Fibroblast of mammary gland (primary cell): Measurements from ENCODE around the gene AFF3.
"Not testable (repeated sequence)": the region's sequence is repeated elsewhere in the genome, so short reads cannot be mapped to it uniquely, and the experiment has no call there.

ENCODE experiments used
- DNase-seq: peaks from one replicate; pipeline ENCODE4 v3.0.0-alpha.2; 2010; ENCODE audit warnings: low read depth
- H3K4me3 ChIP-seq: 2 replicates; pipeline ENCODE4 v1.5.1; 2011; ENCODE audit warnings: low read depth, mild to moderate bottlenecking, low read length, moderate library complexity; ENCODE audit not compliant: control insufficient read depth
- TF ChIP-seq, protein P1 (sequence below): conservative IDR thresholded peaks from 2 replicates; pipeline ENCODE4 v1.5.1; 2011; ENCODE audit warnings: low read depth, low read length, inconsistent platforms; ENCODE audit not compliant: control insufficient read depth, insufficient read depth

Gene AFF3

DNA sequence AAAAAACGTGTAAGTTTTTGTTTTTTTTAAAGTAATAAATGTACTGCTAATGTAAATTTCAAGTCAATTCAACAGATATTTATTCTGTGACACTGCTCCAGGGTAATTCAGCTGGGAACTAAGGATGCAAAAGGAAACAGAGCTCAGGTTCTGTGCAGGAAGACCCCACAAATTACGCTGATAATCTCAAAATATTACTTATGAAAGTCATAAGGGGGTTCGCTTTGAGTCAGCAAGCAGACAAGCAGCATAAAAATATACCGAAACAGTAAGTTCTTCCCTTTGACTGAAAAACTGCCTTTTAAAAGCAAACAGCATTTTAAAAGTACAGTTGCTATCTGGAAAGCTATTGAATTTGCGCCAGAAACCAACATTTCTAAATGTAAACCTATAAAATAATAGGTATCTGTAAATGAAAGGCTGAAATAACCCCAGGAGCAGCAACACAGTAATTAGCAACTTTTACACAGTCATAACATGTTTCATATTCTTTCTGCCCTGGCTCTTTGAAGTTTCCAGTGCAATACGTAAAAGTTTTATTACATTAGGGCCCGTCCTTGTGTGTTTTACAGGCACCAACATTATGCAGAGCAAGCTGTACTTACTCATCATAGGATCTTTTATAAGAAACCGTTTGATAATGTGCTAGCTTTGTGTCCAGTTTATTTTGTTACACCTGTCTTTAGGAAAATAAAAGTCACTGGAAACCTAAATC lies 39.8 kb downstream of the AFF3 start:
- DNase-seq, H3K4me3 ChIP-seq: not testable (repeated sequence)

DNA sequence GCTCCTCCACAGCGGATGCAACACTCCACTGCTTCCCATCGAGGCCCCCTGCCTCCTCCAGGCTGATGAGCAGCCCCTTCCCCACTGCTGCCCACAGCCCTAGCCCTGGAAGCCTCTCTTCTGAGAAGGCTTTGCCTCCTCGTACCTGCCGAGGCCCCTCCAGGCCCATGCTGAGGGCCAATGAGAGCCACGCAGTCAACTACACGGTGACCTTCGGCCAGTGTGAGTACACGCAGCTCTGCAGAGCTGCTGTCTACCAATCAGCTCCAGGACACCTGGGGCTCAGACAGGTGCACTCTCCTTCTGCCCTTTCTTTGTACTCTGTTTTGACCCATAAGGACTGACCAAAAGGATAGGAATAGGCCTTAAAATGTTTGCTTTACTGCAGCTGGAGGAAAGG lies 43.5 kb downstream of the AFF3 start:
- H3K4me3 ChIP-seq = not testable (repeated sequence)

DNA sequence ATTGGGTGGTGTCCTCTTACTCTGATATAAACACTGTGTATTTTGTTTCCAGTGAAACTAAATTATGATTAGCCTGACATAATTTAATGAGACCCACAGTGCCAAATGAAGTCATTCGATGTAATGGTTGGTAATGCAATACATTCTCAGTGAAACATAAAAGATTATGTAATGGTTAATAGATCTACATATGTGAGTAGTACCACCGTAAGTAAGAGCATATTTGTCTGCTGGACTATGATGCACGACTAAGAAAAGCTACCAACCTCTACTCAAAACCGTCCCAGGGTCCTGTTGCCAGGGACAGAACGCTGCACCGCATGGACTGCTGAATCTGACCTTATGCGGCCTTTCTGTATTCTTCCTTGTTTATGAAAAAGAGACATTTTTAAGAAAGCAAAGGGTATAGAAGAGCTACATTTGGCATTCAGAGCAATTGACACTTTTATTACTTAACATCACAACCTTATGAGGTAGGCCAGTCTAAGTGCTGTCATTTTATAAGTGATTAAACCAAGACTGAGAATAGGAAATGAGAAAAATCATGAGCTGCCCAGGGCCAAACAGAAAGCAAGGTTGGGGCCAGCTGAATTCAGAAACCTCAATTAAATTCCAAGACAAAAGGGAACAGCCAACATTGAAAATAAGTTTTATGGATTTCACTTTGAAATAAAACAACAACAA lies 44.6 kb downstream of the AFF3 start:
- not testable (repeated sequence) for DNase-seq, H3K4me3 ChIP-seq

More for the DNA sequence above, 43.5 kb downstream of the AFF3 start:
- DNase-seq = not testable (repeated sequence)

DNA sequence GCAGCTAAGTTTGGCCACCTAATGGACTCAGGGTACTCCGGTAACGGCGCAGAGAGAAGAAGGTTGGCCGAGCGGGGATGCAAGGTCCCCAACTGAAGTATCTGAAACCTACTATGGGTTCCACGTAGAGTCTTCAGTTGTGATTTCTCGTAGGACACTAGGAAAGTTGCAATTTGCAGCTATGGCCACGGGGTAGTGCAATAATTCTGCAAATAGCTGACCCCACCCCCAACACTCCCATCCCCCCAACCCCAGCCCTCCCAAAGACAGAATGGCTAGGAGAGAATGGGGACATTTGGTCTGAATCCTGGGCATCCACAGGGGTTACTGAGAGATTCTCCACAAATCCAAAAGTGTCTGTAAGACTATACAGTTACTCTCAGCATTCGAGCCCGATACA lies 46.5 kb downstream of the AFF3 start:
- not testable (repeated sequence) for DNase-seq, H3K4me3 ChIP-seq

DNA sequence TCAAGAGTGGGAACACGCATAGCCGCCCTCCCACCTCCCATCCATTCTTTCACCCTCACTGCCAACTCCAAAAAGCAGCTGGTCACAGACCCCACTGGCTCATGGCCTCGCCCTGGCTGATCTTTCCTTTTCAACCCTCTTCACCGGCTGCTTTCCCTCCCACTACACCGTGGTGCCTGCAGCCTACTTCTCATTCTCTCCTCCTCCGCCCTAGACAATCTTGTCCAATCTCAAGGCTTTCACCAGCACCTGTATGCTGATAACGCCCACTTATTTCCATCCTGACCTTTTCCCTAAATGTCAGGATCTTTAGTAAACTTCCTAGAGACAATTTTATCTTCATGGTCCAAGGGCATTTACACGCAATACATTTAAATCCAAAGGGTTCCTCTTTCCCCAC lies 50.6 kb downstream of the AFF3 start:
- DNase-seq, H3K4me3 ChIP-seq: not testable (repeated sequence)

DNA sequence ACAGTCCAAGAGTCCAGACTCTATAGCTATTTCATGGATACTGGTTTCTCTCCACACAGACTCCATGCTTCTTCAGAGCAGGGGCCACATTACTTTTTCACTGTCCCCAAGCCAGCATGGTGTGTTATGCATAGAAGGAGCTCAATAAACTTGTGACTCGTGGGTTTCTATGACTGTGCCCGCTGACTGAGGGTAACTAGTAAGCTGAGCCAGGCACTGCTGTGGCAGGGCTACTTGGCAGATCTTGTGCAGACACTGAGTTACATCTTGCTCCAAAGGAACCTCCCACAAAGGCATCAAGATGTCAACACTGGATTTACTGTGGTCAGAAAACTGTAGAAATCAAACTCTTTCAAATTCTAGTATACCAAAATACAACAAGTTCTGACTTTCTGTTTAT lies 56.6 kb downstream of the AFF3 start:
- not testable (repeated sequence) for DNase-seq, H3K4me3 ChIP-seq

DNA sequence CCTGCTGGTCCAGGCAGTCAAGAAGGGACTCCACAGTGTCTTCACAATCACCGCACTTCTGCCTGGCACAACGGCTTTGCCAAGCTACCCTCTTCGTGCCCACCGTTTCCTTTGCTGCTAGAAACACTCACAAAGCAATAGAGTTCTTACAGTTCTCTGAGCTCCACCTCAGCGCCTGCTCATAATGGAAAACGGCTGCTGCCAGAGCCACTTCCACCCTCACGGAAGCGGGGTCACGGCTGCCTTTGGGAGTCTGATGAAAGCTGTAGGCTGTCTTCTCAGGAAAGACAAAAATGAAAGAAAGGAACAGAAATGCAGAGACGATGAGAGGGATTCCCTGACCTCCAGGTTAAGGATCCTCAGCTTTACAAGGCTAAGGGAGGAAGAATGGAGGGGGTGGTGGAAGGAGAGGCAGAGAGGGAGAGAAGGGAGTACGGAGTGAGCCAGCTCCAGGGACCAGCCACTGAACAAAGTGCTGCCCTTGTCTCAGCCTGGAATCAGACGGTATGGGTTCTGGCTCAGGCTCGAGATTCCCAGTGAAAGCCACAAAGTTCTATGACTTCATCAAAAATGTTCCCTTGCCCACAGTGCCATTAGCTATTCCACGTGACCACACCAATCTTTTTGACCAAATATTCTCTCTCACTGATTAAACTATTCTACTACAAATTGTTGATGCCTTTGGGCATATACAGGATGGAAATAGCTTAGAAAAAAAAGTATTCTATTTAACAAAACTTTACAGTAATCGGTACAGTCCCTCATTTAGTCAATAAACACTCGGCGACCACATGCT lies 58.8 kb downstream of the AFF3 start:
- not testable (repeated sequence) for H3K4me3 ChIP-seq, DNase-seq

DNA sequence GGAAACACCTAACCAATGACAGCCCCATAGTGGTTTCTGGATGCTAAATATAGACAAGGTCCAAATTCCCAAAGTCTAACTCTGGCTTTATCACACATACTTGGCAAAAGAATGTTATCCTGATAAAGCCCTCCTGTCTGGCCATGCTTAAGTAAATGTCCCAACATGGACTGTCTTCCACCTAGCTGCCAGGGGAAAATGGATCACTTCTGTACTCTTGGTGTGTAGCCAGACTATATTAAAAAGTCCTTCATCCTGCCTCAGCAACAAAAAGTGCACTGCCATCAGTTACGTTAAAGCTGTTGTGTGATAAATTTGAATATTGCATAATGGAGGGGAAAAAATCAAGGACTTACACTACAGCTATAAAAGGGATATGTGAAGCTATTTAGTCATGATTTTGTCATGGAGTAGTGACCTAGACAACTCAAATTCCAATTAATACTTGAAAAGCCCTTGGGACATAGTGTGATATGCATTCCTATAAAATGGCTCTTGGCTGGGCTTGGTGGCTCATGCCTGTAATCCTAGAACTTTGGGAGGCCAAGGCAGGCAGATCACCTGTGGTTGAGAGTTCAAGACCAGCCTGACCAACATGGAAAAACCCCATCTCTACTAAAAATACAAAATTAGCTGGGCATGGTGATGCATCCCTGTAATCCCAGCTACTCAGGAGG lies 60.0 kb downstream of the AFF3 start:
- DNase-seq, H3K4me3 ChIP-seq: not testable (repeated sequence)

DNA sequence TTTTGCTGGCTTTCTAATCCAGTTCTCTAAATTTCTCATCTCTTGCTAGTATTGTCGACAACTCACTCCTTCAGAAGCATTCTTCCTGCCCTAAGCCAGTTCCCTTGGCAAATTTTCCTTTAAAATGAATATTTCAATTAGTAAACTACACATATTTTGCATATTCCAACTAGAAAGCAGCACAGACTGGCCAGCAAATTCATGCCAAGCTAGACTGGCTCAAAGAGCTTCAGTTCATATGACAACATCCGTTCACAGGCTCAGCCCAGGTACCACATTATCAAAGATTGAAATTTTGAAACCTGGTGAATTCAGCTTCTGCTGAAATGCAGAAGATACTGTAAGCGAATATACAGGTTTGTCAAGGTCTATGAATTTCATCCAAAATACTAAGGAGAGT lies 64.5 kb downstream of the AFF3 start:
- TF ChIP-seq, protein P1, sequence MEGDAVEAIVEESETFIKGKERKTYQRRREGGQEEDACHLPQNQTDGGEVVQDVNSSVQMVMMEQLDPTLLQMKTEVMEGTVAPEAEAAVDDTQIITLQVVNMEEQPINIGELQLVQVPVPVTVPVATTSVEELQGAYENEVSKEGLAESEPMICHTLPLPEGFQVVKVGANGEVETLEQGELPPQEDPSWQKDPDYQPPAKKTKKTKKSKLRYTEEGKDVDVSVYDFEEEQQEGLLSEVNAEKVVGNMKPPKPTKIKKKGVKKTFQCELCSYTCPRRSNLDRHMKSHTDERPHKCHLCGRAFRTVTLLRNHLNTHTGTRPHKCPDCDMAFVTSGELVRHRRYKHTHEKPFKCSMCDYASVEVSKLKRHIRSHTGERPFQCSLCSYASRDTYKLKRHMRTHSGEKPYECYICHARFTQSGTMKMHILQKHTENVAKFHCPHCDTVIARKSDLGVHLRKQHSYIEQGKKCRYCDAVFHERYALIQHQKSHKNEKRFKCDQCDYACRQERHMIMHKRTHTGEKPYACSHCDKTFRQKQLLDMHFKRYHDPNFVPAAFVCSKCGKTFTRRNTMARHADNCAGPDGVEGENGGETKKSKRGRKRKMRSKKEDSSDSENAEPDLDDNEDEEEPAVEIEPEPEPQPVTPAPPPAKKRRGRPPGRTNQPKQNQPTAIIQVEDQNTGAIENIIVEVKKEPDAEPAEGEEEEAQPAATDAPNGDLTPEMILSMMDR = no peak
- no peak overlapping the region for H3K4me3 ChIP-seq
- no peak for DNase-seq

DNA sequence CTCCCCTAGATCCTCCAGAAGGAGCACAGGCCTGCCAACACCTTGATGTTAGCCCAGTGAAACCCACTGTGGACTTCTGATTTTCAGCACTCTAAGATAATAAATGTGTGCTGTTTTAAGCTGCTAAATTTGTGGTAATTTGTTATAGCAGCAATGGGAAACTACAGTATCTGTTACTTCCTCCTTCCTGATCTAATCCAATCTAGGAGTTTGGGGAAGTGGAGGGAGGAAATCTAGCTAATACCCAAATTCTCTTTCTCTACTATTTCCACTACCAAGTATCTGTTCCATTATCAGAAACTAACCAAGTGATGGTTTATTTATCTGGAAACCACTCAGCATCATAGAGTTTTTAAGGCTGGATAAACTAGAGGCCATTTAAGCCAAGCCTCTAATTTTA lies 64.9 kb downstream of the AFF3 start:
- no peak overlapping the region for H3K4me3 ChIP-seq
- no peak for DNase-seq
- TF ChIP-seq, protein P1 = no peak

DNA sequence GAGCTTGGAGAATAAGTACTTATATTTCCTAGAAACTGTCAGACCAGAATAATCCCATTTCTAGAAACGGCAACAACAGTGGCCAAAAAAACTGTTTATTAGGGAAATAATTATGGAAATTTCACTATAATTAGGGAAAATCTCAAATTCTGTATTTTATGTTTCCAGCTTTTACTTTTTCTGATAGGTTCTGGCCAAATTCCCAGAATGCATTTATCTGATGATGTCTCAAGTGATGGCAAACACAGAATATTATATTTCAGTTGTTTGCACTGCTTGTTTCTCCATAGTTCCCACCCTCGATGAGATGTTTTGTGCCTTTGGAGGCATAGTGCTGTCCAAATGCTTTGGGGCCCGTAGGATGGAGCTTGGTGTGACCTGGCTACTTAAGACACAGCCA lies 66.9 kb downstream of the AFF3 start:
- TF ChIP-seq, protein P1 = no peak

More for the DNA sequence above, 66.9 kb downstream of the AFF3 start:
- DNase-seq = no peak
- H3K4me3 ChIP-seq = no peak overlapping the region
